ENCODE data around the gene FAM83C.

DNA sequence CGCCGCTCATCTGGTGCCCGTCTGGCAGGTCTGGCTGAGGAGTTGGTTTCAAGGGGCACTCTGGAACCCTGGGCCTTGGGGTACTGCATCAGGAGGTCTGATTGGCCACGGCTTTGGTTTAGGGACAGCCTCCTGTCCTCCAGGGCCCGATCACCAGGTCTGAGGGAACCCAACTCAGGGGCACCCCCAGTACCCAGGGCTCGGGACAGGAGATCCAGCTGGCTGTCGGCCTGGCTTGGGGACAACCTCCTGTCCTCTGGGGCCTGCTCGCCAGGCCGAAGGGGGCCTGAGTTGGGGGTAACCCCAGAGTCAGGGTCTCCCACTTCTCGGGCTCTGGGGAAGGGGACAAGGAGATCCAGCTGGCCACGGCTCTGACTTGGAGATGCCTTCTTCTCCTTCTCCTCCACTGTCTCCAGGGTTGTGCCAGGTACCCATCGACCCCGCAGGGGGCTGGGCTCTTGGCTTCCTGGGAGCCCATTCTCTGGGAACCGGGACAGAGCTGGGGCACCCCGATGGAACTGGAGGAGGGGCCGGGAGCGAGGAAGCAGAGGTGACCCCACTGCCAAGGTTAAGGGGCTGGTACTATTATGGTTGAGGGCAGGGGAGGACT, 5.2 kb downstream of the FAM83C start:
- TF ChIP-seq, protein P1, sequence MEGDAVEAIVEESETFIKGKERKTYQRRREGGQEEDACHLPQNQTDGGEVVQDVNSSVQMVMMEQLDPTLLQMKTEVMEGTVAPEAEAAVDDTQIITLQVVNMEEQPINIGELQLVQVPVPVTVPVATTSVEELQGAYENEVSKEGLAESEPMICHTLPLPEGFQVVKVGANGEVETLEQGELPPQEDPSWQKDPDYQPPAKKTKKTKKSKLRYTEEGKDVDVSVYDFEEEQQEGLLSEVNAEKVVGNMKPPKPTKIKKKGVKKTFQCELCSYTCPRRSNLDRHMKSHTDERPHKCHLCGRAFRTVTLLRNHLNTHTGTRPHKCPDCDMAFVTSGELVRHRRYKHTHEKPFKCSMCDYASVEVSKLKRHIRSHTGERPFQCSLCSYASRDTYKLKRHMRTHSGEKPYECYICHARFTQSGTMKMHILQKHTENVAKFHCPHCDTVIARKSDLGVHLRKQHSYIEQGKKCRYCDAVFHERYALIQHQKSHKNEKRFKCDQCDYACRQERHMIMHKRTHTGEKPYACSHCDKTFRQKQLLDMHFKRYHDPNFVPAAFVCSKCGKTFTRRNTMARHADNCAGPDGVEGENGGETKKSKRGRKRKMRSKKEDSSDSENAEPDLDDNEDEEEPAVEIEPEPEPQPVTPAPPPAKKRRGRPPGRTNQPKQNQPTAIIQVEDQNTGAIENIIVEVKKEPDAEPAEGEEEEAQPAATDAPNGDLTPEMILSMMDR (conservative IDR thresholded peaks at IDR 0.05), result no peak
- no peak for TF ChIP-seq ZFX (IDR thresholded peaks at IDR 0.05)
